Loucy (cell line): Measurements from ENCODE around the gene PHACTR1.

Source experiments
- H2AFZ ChIP-seq: fragments of 200-600 bp; sonication (generic); 2 replicates; pipeline ENCODE4 v1.6.0; 2016; ENCODE audit warnings: antibody characterized with exemption, mild to moderate bottlenecking, low read length, moderate library complexity
- H3F3A ChIP-seq: fragments of 200-600 bp; 2 replicates; pipeline ENCODE4 v1.6.0; 2016; ENCODE audit warnings: antibody characterized with exemption, low read depth, mild to moderate bottlenecking
- H3K27me3 ChIP-seq: fragments of 200-600 bp; sonication (generic); 2 replicates; pipeline ENCODE4 v1.6.1; 2014; ENCODE audit warnings: low read length, mild to moderate bottlenecking; ENCODE audit not compliant: insufficient read depth, poor library complexity, severe bottlenecking
- H3K36me3 ChIP-seq: fragments of 200-600 bp; sonication (generic); 2 replicates; pipeline ENCODE4 v1.6.1; 2016; ENCODE audit warnings: low read length; ENCODE audit not compliant: insufficient read depth
- H3K4me1 ChIP-seq: fragments of 200-600 bp; sonication (generic); 2 replicates; pipeline ENCODE4 v1.5.1; 2014; ENCODE audit warnings: low read length, mild to moderate bottlenecking; ENCODE audit not compliant: insufficient read depth, poor library complexity, severe bottlenecking
- H3K4me2 ChIP-seq: fragments of 200-600 bp; sonication (generic); 2 replicates; pipeline ENCODE4 v1.6.0; 2014; ENCODE audit warnings: antibody characterized with exemption, low read length, low read depth, mild to moderate bottlenecking; ENCODE audit not compliant: poor library complexity, severe bottlenecking
- H3K4me3 ChIP-seq: fragments of 200-600 bp; sonication (generic); 2 replicates; pipeline ENCODE4 v1.5.1; 2014; ENCODE audit warnings: low read length, mild to moderate bottlenecking, mixed read lengths; ENCODE audit not compliant: poor library complexity, severe bottlenecking
- H3K79me2 ChIP-seq: fragments of 200-600 bp; sonication (generic); 2 replicates; pipeline ENCODE4 v1.6.1; 2014; ENCODE audit warnings: low read length; ENCODE audit not compliant: insufficient read depth
- H3K9ac ChIP-seq: fragments of 200-600 bp; sonication (generic); 2 replicates; pipeline ENCODE4 v1.6.0; 2014; ENCODE audit warnings: mild to moderate bottlenecking, low read depth, low read length, moderate library complexity; ENCODE audit not compliant: poor library complexity, severe bottlenecking
- H3K9me2 ChIP-seq: fragments of 200-600 bp; sonication (generic); replicated peaks from 2 replicates; pipeline ENCODE4 v1.6.1; 2016; ENCODE audit warnings: low read depth, low read length, mixed read lengths
- H3K9me3 ChIP-seq: fragments of 200-600 bp; sonication (generic); 2 replicates; pipeline ENCODE4 v1.6.1; 2014; ENCODE audit warnings: mild to moderate bottlenecking, antibody characterized with exemption, low read length, low read depth; ENCODE audit not compliant: insufficient read depth
- H4K20me1 ChIP-seq: fragments of 200-600 bp; sonication (generic); 2 replicates; pipeline ENCODE4 v1.6.0; 2014; ENCODE audit warnings: antibody characterized with exemption, low read length, mild to moderate bottlenecking; ENCODE audit not compliant: insufficient read depth, poor library complexity, severe bottlenecking
- EZH2phosphoT487 ChIP-seq: fragments of 200-600 bp; IDR thresholded peaks from 2 replicates; pipeline ENCODE4 v1.6.1; 2018; ENCODE audit warnings: antibody characterized with exemption, mild to moderate bottlenecking, moderate library complexity, borderline replicate concordance
- TF ChIP-seq, protein P1 (sequence below): fragments of 200-600 bp; sonication (generic); conservative IDR thresholded peaks from 2 replicates; pipeline ENCODE4 v1.5.1; 2014; ENCODE audit warnings: mild to moderate bottlenecking, antibody characterized with exemption, low read length

PHACTR1 gene

DNA sequence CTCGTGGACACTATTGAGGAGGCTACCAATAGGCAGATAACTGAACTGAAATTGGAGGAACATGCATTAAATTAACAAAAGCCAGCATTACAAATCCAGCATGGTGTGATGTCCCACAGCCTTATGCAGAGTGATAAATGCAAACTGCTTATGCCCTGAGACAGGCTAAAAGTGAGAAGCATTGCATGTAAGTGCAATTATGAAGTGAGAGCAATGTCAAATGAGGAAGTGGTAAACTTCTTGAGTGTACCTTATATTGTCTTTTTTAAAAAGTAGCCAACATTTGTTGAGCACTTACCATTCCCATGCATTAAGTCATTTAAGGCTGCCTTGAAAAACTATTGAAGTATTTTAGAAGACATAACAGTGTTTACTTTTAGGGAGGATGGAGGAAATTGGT is 399.6 kb downstream of the PHACTR1 start:
- Histone ChIP-seq H3K79me2 (no peaks in the 10 kb centered on the region), H3K9ac (no peak overlapping the region), H3F3A (no peaks in the 10 kb centered on the region), H3K36me3 (no peaks in the 10 kb centered on the region), H4K20me1 (no peaks in the 10 kb centered on the region), H3K4me3 (no peak overlapping the region), H3K27me3 (no peaks in the 10 kb centered on the region), H3K4me1 (peaks cover 12% of the 10 kb centered on the region), H3K4me2 (no peak overlapping the region), H2AFZ (no peak overlapping the region), H3K9me2 (no peaks in the 10 kb centered on the region), H3K9me3 (no peaks in the 10 kb centered on the region)
- TF ChIP-seq EZH2phosphoT487: no peak

DNA sequence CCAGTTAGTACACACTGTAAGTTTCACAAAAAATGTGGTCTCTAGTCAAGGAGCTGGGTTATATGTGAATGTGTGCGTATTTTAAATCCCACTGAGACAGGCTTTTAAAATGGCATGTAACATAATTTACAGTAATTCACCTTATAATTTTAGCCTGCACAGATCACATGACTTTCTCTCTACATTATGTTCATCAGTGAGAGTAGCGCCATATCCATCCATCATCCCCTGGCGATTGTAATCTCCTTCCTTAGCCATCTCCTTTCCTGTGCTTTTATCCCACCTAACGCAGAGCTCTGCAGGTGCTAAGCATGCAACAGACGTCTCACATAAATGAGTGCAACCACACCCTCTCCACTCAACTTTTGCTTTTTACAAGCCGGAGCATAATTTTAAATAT is 401.0 kb downstream of the PHACTR1 start:
- Histone ChIP-seq H3K9me2 (no peaks in the 10 kb centered on the region), H3K4me1 (peaks cover 9% of the 10 kb centered on the region), H2AFZ (no peak overlapping the region), H3K36me3 (no peaks in the 10 kb centered on the region), H3K4me2 (no peak overlapping the region), H3F3A (no peaks in the 10 kb centered on the region), H3K9me3 (no peaks in the 10 kb centered on the region), H3K27me3 (no peaks in the 10 kb centered on the region), H4K20me1 (no peaks in the 10 kb centered on the region), H3K9ac (no peak overlapping the region), H3K79me2 (no peaks in the 10 kb centered on the region), H3K4me3 (no peak overlapping the region)
- no peak for TF ChIP-seq EZH2phosphoT487
- TF ChIP-seq, protein P1, sequence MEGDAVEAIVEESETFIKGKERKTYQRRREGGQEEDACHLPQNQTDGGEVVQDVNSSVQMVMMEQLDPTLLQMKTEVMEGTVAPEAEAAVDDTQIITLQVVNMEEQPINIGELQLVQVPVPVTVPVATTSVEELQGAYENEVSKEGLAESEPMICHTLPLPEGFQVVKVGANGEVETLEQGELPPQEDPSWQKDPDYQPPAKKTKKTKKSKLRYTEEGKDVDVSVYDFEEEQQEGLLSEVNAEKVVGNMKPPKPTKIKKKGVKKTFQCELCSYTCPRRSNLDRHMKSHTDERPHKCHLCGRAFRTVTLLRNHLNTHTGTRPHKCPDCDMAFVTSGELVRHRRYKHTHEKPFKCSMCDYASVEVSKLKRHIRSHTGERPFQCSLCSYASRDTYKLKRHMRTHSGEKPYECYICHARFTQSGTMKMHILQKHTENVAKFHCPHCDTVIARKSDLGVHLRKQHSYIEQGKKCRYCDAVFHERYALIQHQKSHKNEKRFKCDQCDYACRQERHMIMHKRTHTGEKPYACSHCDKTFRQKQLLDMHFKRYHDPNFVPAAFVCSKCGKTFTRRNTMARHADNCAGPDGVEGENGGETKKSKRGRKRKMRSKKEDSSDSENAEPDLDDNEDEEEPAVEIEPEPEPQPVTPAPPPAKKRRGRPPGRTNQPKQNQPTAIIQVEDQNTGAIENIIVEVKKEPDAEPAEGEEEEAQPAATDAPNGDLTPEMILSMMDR: no peak

DNA sequence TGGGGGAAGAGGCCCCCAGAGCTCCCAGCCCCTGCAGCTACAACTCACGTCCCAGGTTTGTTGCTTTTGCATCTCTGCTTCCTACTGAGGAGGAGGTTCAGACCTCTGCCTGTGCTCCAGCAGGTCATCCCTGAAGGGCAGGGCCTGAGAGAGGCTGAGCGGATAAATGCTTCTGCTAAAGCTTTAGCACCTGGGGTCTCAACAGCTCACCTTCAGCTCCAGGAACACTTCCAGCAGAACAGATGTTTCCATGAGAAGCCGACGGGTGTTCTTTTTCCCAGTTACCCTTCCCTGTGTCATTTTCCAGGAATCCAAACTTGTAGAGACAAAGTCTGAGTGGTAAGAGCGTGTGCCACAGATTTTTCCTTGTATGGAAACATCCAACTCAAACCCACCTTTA is 403.0 kb downstream of the PHACTR1 start:
- H3K4me2 ChIP-seq: no peak overlapping the region
- H4K20me1 ChIP-seq: no peaks in the 10 kb centered on the region
- peaks cover 4% of the 10 kb centered on the region for H3K4me1 ChIP-seq
- no peaks in the 10 kb centered on the region for H3K9me3 ChIP-seq
- no peaks in the 10 kb centered on the region for H3K36me3 ChIP-seq
- no peak for TF ChIP-seq EZH2phosphoT487
- TF ChIP-seq, protein P1: no peak
- no peaks in the 10 kb centered on the region for H3K9me2 ChIP-seq
- H3K27me3 ChIP-seq: no peaks in the 10 kb centered on the region
- H2AFZ ChIP-seq: no peak overlapping the region
- no peak overlapping the region for H3K9ac ChIP-seq
- no peak overlapping the region for H3K4me3 ChIP-seq
- H3F3A ChIP-seq: no peaks in the 10 kb centered on the region
- H3K79me2 ChIP-seq: no peaks in the 10 kb centered on the region
